ENCODE data around the gene TAMALIN.

The TAMALIN gene

GRCh38 chr12:51984657-51985056 is 22.1 kb upstream of the TAMALIN start:
- Histone ChIP-seq H3K9me3 (ENCODE audit: insufficient read depth, low read length) (no peaks in the 10 kb centered on the region), H4K20me1 (ENCODE audit: low read depth, low read length) (no peaks in the 10 kb centered on the region), H3K4me3 (ENCODE audit: insufficient read depth, low read length, poor library complexity, severe bottlenecking) (no peak overlapping the region), H3K9me2 (replicated peaks; ENCODE audit: insufficient read depth, low read length) (no peaks in the 10 kb centered on the region), H3K4me2 (ENCODE audit: low read depth, low read length, poor library complexity, severe bottlenecking) (no peak overlapping the region), H3K27ac (ENCODE audit: low read depth, low read length) (no peak overlapping the region), H3K27me3 (ENCODE audit: low read length) (no peaks in the 10 kb centered on the region), H3K79me2 (ENCODE audit: insufficient read depth, low read length) (no peaks in the 10 kb centered on the region), H3K36me3 (ENCODE audit: low read length) (no peaks in the 10 kb centered on the region), H3F3A (ENCODE audit: insufficient read depth) (no peaks in the 10 kb centered on the region), H3K9ac (ENCODE audit: low read length) (no peak overlapping the region), H2AFZ (ENCODE audit: low read depth, low read length, severe bottlenecking) (no peak overlapping the region)
- TF ChIP-seq CTCF (IDR thresholded peaks at IDR 0.05; ENCODE audit: insufficient read depth, low read length, poor library complexity, severe bottlenecking) (no peak), EZH2phosphoT487 (conservative IDR thresholded peaks at IDR 0.05; ENCODE audit: low read length) (no peak)

- Histone ChIP-seq H3K9ac (ENCODE audit: low read length) (no peak overlapping the region), H3F3A (ENCODE audit: insufficient read depth) (no peaks in the 10 kb centered on the region), H3K79me2 (ENCODE audit: insufficient read depth, low read length) (no peaks in the 10 kb centered on the region), H3K4me3 (ENCODE audit: insufficient read depth, low read length, poor library complexity, severe bottlenecking) (no peak overlapping the region), H3K9me3 (ENCODE audit: insufficient read depth, low read length) (no peaks in the 10 kb centered on the region), H3K4me2 (ENCODE audit: low read depth, low read length, poor library complexity, severe bottlenecking) (no peak overlapping the region), H3K9me2 (replicated peaks; ENCODE audit: insufficient read depth, low read length) (no peaks in the 10 kb centered on the region), H3K27ac (ENCODE audit: low read depth, low read length) (no peak overlapping the region), H3K36me3 (ENCODE audit: low read length) (no peaks in the 10 kb centered on the region), H2AFZ (ENCODE audit: low read depth, low read length, severe bottlenecking) (no peak overlapping the region), H4K20me1 (ENCODE audit: low read depth, low read length) (no peaks in the 10 kb centered on the region), H3K27me3 (ENCODE audit: low read length) (no peaks in the 10 kb centered on the region)
- TF ChIP-seq EZH2phosphoT487 (conservative IDR thresholded peaks at IDR 0.05; ENCODE audit: low read length) (no peak), CTCF (IDR thresholded peaks at IDR 0.05; ENCODE audit: insufficient read depth, low read length, poor library complexity, severe bottlenecking) (no peak)
These were observed 21.5 kb upstream of the TAMALIN start for GRCh38 chr12:51985154-51985835.

GRCh38 chr12:51986834-51987233 is 19.9 kb upstream of the TAMALIN start:
- Histone ChIP-seq H3K9me3 (ENCODE audit: insufficient read depth, low read length) (no peaks in the 10 kb centered on the region), H3K27ac (ENCODE audit: low read depth, low read length) (no peak overlapping the region), H2AFZ (ENCODE audit: low read depth, low read length, severe bottlenecking) (no peak overlapping the region), H3K36me3 (ENCODE audit: low read length) (no peaks in the 10 kb centered on the region), H3K9ac (ENCODE audit: low read length) (no peak overlapping the region), H4K20me1 (ENCODE audit: low read depth, low read length) (no peaks in the 10 kb centered on the region), H3K4me3 (ENCODE audit: insufficient read depth, low read length, poor library complexity, severe bottlenecking) (no peak overlapping the region), H3K4me2 (ENCODE audit: low read depth, low read length, poor library complexity, severe bottlenecking) (no peak overlapping the region), H3K9me2 (replicated peaks; ENCODE audit: insufficient read depth, low read length) (no peaks in the 10 kb centered on the region), H3F3A (ENCODE audit: insufficient read depth) (no peaks in the 10 kb centered on the region), H3K27me3 (ENCODE audit: low read length) (no peaks in the 10 kb centered on the region), H3K79me2 (ENCODE audit: insufficient read depth, low read length) (no peaks in the 10 kb centered on the region)
- TF ChIP-seq CTCF (IDR thresholded peaks at IDR 0.05; ENCODE audit: insufficient read depth, low read length, poor library complexity, severe bottlenecking) = no peak
- TF ChIP-seq EZH2phosphoT487 (conservative IDR thresholded peaks at IDR 0.05; ENCODE audit: low read length) = no peak
